Retinal pigment epithelial cell (primary cell): ENCODE results near the gene SRM.

Experiments used
- DNase-seq: peaks from one replicate; pipeline ENCODE4 v3.0.0-alpha.2; 2010; ENCODE audit warnings: low read depth
- H3K4me3 ChIP-seq: 2 replicates; pipeline ENCODE4 v1.5.1; 2011; ENCODE audit warnings: mild to moderate bottlenecking, low read length, control low read depth, moderate library complexity
- TF ChIP-seq, protein P1 (sequence below): conservative IDR thresholded peaks from 2 replicates; pipeline ENCODE4 v1.5.1; 2011; ENCODE audit warnings: low read depth, low read length, control low read depth, inconsistent platforms

SRM gene

DNA sequence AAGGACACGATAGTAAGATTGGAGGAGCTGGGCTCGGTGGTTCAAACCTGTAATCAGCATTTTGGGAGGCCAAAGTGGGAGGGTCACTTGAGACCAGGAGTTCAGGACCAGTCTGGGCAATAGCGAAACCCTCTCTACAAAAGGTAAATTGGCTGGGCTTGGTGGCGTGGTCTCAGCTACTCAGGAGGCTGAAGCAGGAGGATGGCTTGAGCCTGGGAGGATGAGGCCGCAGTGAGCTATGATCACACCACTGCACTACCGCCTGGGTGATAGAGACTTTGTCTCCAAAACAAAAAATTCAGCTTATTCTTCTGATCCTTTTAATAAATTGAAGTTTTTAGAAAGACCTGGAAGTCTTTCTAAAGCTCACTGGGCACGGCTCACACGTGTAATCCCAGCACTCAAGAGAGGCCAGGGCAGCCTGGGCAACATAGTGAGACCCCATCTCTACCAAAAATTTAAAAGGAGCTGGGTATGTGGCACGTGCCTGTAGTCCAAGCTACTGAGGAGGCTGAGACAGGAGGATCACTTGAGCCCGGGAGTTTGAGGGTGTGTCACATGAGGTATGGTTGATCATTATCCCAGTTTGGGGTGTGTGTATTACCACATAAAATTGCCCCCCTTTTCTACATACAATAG, 28.1 kb downstream of the SRM start:
- no peak for DNase-seq
- TF ChIP-seq, protein P1, sequence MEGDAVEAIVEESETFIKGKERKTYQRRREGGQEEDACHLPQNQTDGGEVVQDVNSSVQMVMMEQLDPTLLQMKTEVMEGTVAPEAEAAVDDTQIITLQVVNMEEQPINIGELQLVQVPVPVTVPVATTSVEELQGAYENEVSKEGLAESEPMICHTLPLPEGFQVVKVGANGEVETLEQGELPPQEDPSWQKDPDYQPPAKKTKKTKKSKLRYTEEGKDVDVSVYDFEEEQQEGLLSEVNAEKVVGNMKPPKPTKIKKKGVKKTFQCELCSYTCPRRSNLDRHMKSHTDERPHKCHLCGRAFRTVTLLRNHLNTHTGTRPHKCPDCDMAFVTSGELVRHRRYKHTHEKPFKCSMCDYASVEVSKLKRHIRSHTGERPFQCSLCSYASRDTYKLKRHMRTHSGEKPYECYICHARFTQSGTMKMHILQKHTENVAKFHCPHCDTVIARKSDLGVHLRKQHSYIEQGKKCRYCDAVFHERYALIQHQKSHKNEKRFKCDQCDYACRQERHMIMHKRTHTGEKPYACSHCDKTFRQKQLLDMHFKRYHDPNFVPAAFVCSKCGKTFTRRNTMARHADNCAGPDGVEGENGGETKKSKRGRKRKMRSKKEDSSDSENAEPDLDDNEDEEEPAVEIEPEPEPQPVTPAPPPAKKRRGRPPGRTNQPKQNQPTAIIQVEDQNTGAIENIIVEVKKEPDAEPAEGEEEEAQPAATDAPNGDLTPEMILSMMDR: no peak
- H3K4me3 ChIP-seq: no peak overlapping the region

DNA sequence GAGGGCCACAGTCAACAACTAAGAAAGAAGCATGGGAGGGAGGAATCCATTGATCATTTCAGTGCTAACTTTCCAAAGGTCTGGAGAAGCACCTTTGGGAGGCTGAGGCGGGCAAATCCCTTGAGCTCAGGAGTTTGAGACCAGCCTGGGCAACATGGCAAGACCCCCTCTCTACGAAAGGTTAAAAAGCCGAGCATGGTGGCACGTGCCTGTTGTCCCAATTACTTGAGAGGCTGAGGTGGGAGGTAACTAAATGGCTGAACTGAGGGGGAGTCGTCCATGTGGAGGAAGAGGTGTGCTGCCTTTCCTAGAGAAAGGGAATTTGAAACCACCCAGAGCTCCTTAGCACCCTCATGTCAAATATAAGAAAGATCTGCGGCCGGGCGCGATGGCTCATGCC, 29.0 kb downstream of the SRM start:
- H3K4me3 ChIP-seq: no peak overlapping the region
- no peak for DNase-seq
- TF ChIP-seq, protein P1: no peak

DNA sequence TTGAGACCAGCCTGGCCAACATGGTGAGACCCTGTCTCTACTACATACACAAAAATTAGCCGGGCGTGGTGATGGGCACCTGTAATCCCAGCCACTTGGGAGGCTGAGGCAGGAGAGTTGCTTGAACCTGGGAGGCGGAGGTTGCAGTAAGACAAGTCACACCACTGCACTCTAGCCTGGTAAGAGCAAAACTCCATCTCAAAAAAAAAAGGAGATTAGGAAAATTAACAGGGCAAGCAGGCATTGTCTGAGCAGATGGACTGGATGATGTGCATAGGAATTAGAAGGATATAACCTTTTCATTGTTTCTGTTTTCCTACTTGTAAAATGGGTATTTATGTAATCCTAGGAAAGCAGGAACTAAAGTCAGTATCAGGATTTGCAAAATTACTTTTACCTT, 31.8 kb downstream of the SRM start:
- DNase-seq: no peak
- no peak overlapping the region for H3K4me3 ChIP-seq
- TF ChIP-seq, protein P1: no peak

DNA sequence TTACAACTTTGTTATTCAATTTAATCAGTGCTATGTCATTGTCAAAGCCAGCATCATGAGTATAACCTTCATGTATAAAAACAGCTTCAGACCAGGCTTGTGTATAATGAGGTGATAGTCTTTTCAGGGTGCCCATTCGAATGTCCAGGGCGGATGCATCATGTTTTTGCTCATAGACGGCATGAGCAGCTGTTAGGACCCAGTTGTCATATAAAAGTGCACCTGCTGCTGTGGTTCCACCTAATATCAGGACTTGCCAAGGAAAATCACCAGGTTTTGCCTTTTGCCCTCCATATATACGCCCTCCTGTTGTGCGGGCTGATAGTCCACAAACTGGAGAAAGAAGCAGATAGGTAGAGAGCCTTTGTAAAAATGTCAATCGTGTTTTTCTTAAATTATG, 32.5 kb downstream of the SRM start:
- H3K4me3 ChIP-seq: no peak overlapping the region
- TF ChIP-seq, protein P1: no peak
- DNase-seq: no peak

DNA sequence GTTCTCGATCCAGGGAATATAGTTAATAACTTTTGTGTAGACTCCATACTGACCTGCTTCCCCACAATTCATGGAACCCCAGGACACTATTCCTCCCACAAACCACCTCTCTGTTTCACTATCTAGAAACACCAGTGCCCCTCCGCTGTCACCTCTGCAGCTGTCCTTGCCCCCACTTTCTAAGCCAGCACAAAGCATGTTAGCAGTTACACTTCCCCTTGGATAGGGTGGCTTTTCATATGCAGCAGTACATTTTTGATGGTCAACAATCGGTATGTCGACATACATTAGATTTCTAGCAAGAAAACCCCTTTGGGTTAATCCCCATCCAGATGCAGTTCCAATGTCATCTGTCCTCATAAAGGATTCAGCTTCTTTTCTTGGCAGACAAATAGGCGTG, 32.9 kb downstream of the SRM start:
- TF ChIP-seq, protein P1: no peak
- DNase-seq: no peak
- H3K4me3 ChIP-seq: no peak overlapping the region

DNA sequence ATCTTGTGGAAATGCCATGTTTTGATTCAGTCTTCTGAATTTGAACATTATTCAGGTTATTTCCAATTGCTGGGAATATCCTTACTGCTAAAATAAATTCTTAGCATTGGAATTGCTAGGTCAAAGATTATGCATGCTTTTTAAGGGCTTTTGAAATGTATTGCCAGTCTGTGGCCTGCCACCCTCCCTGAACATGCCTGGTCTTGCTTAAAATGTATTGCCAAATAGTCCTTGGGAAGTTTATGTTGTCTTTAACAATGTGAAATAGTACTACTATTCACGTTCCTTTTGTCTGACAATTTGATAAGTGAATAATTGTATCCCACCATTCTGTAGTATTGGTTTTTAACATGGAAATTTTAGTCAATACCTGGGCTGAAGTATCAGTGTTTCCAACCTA, 33.8 kb downstream of the SRM start:
- TF ChIP-seq, protein P1: no peak
- no peak for DNase-seq
- no peak overlapping the region for H3K4me3 ChIP-seq

DNA sequence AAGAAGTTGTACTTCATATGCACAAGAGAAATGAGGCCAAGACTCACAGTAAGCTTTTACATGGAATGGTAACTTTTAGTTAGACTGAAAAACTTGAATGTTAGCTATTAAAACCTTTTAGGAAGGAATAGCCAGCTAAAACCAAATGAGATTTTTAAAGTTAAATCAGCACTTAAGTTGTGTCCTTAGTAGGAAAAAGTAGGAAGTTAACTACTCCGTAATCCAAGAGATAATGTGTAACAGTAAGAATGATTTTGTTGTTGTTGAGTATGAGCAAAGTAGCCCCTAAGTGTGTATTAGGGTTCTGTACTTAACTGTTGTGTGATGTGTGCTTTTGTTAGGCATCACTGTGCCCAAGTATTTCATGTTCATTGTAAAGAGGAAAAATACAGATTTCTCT, 34.2 kb downstream of the SRM start:
- DNase-seq: no peak
- TF ChIP-seq, protein P1: no peak
- no peak overlapping the region for H3K4me3 ChIP-seq
